GDM1 (cell line): ENCODE measurements around the gene RRP9.
"Not testable (repeated sequence)": the region's sequence is repeated elsewhere in the genome, so short reads cannot be mapped to it uniquely, and the experiment has no call there.

Experiments used
- DNase-seq: peaks from one replicate; lab custom pipeline; 2025; lab: John Stamatoyannopoulos, UW

RRP9 gene

GRCh38 chr3:51938780-51939425 is 2.8 kb downstream of the RRP9 start:
- DNase-seq, result no peak

- DNase-seq, result no peak
These were observed 3.9 kb downstream of the RRP9 start for GRCh38 chr3:51937611-51938450.

GRCh38 chr3:51937014-51937413 is 4.7 kb downstream of the RRP9 start:
- no peak for DNase-seq

- DNase-seq, result no peak
These were observed 5.6 kb downstream of the RRP9 start for GRCh38 chr3:51935886-51936755.

DNA sequence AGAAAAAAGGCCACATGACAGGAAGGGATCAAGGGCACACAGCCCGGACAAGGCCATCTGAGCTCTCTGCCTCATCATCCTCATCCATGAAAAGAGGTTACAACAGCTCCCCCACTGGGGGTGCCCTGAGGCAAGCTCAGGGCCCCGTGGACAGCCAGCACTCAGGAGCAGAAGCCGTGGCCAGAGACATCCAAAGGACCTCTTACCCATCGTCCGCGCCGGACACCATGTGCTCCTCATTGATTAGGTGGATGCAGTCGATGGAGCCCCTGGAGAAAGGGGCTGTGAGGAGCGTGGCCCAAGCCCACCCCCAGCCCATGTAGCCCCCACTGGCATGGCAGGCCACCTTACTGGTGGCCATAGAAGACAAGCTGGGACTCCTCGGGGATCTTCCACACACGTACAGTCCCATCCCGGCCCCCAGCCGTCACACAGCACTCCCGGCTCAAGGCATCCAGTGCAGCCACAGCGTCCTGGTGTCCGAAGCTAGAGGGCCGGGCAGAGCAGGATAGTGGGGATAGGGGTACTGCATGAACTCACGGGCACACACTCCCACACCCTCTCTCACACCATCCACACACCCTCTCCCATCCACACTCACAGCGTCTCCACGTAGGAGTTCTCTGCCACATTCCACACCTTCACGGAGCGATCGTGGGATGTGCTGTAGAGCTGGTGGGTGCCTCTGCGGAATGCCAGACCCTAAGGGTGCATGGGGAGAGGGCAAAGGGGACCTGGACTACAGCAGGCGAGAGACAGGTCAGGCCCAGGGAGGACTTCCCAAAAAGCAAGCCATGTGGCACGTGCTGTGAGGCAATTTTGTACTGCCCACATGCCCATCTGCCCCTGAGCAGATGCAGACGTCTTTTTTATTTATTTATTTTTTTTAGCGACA is 6.5 kb downstream of the RRP9 start:
- DNase-seq, result no peak

- no peak for DNase-seq
These were observed 7.4 kb downstream of the RRP9 start for GRCh38 chr3:51934139-51934850.

DNA sequence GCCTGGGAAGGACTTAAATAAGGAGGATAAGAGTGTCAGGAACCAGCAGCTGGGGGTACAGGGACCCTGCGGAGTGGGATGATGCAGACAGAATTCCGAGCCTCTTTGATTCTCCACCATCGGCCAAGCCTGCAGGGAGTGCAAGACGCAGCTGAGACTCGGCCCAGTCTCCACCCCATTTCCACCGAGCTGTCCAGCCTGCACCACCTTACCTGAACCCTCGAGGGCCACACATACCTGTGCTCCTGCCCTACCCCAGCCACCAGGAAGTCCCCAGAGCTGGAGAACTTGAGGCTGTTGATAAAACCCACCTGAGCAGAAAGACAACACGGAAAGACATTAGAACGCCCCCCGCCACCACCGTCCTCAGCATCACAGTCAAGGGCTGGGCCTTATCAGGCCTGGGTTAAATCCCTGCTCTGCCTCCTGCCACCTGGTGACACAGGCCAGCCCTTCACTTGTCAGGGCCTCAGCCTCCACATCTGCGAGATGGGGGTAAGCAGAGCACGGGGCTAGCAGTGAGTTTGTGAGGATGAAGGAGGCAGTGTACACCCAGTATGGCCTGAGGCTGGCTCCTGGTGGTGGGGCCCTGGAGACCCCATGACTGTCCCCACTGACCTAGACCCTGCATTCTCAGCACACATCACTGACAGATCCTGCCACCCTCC is 8.1 kb downstream of the RRP9 start:
- no peak for DNase-seq

DNA sequence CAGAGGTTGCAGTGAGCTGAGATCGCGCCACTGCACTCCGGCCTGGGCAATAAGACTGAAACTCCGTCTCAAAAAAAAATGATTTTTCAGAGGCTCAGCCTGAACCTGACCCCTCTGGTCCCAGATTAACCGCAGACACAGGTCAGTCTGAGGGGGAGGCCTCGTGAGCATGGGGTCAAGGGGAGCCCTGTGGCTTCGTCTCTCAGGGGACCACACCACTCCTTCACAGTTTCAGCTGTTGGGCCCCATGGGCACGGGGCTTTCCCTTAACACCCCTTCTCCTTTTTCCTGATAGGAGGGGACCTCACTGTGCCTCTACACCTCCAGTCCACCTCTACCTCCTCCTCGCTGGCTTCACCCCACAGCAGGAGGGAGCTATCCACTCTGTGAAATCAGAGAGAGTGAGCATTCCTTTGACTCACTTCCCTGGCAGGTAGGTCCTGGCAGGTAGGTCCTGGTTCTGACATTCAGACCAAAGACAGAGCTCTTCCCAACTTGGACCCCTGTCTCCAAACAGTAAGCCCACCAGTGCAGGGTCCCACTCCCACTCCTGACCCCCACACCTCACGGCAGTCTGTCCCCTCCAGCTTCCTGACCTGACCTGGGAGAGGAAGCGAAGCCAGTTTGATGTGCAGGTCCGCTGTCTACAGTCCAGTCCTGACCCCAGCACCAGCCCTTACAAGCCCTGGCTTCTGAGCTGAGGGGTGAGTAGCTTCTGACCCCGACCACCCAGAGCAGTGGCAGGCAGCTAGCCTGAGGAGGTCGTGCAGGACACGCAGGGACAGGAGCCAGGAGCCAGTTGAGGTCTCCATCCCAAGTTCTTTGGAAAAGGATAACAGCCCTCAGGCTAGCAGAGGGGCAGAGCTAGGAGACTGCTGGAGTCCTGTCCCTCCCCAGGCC is 9.0 kb downstream of the RRP9 start:
- DNase-seq, result no peak

DNA sequence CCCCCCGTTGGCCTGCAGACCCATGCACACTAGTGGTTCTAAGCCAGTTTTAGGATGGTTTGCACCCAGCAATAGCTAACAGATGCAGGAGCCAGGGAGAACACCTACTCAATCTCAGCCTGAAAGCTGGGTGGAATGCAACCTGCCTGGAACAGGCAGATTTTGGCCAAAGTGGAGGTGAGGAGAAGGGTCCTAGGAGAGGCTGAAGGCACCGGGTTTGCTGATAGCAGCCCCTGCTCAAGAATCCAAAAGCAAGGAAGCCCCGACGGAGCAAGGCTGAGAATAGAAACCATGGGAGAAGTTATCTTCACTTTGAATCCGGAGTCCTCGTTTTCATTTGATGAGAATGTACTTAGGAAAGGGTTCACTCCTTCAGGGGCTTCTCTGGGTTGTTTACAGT is 9.9 kb downstream of the RRP9 start:
- DNase-seq, result no peak

GRCh38 chr3:51930439-51930838 is 11.3 kb downstream of the RRP9 start:
- DNase-seq, result no peak

GRCh38 chr3:51929420-51930003 is 12.2 kb downstream of the RRP9 start:
- no peak for DNase-seq

- DNase-seq, result not testable (repeated sequence)
These were observed 12.7 kb downstream of the RRP9 start for GRCh38 chr3:51928981-51929380.

GRCh38 chr3:51928438-51928837 is 13.3 kb downstream of the RRP9 start:
- DNase-seq, result no peak

GRCh38 chr3:51927061-51927977 is 14.4 kb downstream of the RRP9 start:
- DNase-seq, result no peak

- DNase-seq, result no peak
These were observed 20.6 kb downstream of the RRP9 start for GRCh38 chr3:51921081-51921578.

DNA sequence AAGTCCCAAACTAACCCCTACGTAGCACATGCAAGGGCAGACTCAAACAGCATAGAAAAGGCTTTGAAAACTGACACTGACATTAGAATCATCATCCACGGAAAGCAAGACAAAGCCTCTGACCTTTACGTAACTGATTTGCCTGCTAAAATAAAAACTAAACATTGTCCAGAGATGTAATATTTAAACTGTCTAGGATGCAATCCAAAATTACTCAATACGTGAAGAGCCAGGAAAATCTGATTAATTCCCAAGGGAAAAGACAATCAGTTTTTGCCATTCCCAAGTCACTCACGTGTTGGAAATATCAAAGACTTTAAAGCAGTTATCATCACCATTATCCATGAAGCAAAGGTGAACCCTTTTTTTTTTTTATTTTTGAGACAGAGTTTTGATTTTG is 25.3 kb downstream of the RRP9 start:
- DNase-seq, result no peak

DNA sequence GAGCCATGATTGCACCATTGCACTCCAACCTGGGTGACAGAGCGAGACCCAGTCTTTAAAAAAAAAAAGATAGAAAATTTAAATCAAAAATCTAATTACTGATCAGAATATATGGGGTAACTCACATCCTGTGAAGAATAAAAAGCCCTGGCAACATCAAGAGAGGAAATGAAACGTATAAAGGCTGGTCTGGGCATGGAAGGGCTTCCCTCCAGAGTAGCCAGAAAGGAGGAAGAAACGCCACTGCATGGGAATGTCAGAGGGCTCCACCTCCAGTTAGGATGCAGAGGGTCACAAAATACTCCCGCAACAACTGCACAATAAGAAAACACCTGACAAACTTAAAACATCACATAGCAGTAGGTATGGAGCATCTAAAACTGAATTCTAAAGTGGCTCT is 33.7 kb downstream of the RRP9 start:
- no peak for DNase-seq
